ENCODE results near the gene CD27.
"Not testable (repeated sequence)": the region's sequence is repeated elsewhere in the genome, so short reads cannot be mapped to it uniquely, and the experiment has no call there.

CD27 gene

DNA sequence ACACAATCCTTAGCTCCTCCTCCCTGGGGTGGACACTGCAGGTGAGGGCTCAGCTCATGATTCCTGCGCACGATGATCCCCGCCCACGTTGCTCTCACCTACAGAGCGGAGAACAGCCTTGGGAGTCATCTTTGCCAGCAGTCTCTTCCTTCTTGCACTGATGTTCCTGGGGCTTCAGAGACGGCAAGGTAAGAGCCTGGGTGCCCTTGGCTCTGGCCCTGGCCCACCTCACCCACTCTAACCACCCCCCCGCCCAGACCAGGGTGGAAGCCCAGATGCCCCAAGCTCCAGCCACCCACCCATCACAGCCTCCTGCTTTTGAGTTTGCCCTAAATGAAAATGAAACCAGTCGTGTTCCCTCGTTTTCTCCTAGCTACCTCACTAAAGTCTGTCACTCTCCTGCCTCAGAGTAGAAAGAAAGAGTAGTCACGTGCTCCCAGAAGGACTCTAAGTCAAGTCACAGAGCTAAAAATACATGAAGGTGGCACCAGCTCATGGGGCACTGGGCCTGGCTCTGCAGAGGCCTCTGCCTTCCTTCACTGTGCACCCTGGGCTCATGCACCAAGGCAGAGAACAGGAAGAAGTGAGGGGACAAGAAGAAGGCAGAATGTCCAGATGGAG is 16.1 kb downstream of the CD27 start:
- in situ Hi-C loops (cut with MboI; ENCODE audit: low sequenced_read_pairs): loop anchor here (5.0 kb wide), 1 partner anchor 39 kb away; no protein-coding TSS in a partner anchor

DNA sequence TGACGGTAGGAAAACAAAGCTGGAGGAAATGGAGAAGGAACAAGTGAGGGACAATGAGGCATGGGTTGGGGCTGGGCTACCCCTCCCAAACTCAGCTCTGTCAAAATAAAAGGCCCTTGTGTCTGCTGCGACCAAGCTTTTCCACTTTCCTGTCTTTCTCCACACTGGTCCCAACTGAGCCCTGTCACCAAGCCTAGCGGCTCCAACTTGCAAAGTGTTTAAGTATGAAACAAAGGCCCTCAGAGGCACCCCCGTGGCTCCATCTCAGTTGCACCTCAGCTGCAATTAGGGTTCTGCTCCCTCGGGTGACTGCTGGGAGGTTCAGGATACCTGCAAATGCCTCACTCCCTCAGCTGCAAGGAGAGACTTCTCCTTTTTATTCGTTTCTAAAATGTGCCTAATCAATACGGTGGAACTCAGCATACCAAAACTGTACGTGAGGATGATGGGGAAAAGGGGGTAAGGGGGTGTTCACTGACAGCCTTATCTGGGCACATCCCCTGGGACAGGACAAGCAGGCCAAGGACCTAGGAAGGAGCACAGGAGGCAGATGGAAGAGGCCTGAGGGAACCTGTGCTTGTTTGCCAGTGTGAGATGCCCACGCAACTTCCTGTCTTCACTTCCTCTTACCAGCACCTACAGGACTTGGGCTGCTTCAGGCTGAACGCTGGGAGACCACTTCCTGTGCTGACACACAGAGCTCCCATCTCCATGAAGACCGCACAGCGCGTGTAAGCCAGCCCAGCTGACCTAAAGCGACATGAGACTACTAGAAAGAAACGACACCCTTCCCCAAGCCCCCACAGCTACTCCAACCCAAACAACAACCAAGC is 16.9 kb downstream of the CD27 start:
- in situ Hi-C loops (cut with MboI; ENCODE audit: low sequenced_read_pairs): loop anchor here (5.0 kb wide), 1 partner anchor 39 kb away; no protein-coding TSS in a partner anchor

DNA sequence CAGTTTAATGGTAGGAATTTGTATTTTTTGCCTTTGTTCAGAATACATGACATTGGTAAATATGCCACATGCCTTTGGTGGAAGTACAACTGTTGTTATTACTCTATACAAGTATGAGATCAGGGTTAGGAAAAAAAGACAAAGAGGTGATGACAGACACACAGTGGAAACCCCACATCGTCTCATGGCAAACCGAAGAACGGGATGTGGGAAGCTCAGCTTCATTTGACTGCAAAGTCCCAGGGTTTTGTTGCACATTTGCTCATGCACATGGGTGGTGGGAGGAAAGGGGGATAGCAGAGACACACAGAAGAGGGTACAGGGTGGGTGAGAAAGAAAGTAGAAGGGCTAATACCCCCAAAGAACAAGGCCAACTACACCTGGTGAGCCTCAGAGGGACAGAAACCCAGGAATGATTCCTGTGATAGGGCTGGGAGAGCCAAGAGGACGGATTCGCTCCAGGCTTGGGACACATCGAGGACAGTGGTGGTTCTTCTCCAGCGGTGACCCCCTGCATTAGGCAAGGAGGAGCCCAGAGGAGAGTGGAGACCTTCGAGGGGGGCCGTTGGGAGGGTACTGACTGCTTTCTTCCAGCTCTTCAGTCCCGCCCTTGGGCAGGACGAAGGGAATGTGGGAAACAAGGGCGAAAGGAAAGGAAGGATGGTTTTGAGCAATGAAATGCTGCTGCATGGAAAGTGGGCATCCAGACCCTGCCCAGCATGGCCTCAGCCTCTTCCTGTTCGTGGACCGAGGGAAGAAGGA is 17.7 kb downstream of the CD27 start:
- in situ Hi-C loops (cut with MboI; ENCODE audit: low sequenced_read_pairs): loop anchor here (5.0 kb wide), 1 partner anchor 40 kb away; no protein-coding TSS in a partner anchor

DNA sequence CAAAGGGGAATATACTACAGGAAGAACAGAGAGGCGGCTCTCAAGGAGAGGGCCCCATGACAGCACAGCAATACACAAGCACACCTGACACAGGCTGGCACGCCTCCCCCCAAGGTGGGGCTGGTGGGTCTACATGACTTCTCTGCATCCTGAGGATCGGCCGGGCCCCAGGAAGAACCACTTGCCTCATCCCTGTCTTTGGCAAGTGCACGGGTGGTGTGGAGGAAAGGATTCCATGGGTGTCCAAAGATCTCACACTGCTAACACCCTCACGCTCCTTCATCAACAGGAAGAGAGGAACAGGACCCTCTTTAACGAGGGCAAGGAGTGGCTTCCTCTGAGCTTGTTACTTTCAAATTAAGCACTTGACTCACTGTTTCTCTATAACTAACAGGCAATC is 18.5 kb downstream of the CD27 start:
- in situ Hi-C loops (cut with MboI; ENCODE audit: low sequenced_read_pairs): loop anchor here (5.0 kb wide), 1 partner anchor 41 kb away; no protein-coding TSS in a partner anchor

DNA sequence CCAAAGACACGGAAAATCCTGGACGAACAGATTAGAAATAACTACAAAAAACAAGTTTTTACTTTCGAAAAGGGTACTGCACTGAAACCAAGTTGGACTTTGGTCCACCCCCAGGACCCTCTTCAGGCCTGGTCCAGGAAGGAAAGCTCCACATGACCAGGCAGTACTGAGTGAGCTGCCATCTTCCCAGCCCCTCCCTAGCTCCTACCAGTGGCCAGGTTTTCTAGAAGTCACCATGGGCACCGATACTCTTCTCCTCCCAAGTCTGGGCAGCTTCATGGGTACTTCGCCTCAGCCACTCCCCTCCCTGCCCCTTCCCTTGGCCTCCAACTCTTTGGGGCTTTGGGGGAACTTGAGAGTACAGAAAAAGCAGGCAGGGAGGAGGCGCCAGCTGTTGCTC is 19.1 kb downstream of the CD27 start:
- in situ Hi-C loops (cut with MboI; ENCODE audit: low sequenced_read_pairs): loop anchor here (5.0 kb wide), 1 partner anchor 42 kb away; no protein-coding TSS in a partner anchor

DNA sequence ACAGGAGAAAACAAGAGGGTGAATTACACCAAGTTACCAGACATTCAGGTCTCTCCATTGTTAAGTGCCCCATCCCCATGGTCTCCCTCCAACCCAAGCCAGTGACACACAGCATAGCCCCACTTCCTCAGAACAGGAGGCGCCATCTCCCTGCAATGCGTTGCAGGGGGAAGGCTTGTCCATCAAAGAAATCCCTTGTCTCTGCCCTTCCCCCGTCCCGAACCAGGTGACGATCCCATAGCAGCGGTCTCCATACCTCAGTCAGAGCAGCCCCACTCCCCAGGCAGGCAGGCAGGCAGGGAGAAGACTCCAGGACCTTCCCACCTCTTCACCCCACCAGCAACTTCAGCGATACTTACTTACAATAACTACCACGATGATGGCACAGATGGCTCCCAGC is 19.8 kb downstream of the CD27 start:
- in situ Hi-C loops (cut with MboI; ENCODE audit: low sequenced_read_pairs): loop anchor here (5.0 kb wide), 1 partner anchor 42 kb away; no protein-coding TSS in a partner anchor

DNA sequence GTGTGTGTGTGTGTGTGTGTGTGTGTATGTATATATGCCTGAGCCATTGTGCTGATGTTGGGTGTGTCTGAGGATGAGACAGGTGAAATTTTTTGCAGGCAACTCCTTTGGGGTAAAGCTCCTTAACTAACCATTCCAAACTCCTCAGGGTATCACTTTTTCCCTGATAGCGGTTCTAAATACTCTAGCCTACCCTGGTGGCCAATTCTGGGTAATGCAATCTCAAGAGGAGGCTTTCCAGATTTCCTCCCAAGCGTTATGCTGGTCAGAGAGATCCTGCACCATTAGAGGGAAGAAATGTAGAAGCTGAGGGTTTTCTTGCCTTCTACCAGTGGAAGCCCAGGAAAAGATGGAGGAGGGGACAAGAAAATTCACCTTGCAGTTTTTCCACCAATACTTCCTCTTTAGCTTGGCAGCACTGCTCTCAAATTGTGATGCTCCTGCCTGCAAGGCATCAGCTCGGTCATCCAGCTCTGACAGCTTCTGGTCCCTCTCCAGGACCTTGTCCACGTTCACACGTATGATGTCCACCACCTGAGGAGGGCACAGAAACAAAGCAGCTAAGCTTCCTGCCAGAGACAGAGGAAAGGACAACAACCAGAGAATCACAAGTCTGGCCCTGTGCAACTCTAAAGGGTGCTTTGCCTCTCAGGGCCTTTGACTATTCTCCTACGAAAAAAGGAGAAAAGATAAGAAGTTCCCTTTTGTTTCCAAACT is 20.9 kb downstream of the CD27 start:
- in situ Hi-C loops (cut with MboI; ENCODE audit: low sequenced_read_pairs): no loop called here

DNA sequence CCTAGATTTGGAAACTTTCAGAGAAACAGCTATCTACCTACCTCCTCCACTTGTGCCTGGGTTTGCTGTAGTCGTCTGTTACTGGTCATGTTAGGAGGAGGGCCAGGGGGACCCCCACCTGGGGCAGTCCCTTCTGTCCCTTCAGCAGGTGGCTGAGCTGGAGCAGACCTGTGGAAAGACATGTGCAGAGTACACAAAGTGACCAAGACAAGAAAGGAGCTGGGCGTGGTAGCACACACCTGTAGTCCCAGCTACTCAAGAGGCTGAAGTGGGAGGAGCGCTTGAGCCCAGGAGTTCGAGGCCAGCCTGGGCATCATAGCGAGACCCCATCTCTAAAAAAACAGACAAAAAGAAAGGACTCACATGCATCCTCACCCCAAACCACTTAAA is 21.4 kb downstream of the CD27 start:
- in situ Hi-C loops (cut with MboI; ENCODE audit: low sequenced_read_pairs): no loop called here

DNA sequence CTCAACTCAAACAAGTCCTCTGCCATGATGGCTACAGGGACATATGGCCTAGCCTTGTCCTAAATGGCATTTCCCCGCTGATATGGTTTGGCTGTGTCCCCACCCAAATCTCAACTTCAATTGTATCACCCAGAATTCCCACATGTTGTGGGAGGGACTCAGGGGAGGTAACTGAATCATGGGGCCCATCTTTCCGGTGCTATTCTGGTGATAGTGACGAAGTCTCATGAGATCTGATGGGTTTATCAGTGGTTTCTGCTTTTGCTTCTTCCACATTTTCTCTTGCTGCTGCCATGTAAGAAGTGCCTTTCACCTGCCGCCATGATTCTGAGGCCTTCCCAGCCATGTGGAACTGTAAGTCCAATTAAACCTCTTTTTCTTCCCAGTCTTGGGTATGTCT is 22.0 kb downstream of the CD27 start:
- in situ Hi-C loops (cut with MboI; ENCODE audit: low sequenced_read_pairs): not testable (repeated sequence)

DNA sequence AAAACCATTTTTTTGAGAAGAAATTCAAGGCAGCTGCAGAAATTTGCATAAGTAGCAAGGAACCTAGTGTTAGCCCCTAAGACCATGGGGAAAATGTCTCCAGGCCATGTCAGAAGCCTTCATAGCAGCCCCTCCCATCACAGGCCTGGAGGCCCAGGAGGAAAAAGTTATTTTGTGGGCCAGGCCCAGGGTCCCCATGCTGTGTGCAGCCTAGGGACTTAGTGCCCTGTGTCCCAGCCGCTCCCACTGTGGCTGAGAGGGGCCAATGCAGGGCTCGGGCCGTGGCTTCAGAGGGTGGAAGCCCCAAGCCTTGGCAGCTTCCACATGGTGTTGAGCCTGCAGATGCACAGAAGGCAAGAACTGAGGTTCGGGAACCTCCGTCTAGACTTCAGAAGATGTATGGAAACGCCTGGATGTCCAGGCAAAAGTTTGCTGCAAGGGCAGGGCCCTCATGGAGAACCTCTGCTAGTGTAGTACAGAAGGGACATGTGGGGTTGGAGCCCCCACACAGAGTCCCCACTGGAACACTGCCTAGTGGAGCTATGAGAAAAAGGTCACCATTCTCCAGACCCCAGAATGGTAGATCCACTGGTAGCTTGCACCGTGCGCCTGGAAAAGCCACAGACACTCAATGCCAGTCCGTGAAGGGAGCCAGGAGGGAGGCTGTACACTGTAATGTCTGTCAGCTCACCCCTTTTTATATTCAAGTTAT is 23.0 kb downstream of the CD27 start:
- in situ Hi-C loops (cut with MboI; ENCODE audit: low sequenced_read_pairs): not testable (repeated sequence)

DNA sequence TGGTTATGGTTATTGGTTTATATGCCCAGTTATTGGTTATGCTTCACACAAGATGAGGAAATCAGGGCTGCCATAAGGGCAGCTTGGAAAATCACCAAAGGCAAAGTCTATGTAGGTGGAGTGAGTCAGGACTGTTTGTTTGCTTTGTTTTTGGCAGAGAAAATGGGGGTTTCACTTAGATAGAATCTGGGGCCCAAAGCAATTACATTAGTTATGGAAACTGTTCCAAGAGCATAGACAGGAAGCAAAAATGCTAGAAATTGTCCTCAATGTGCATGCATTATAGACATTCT is 23.5 kb downstream of the CD27 start:
- in situ Hi-C loops (cut with MboI; ENCODE audit: low sequenced_read_pairs): no loop called here

DNA sequence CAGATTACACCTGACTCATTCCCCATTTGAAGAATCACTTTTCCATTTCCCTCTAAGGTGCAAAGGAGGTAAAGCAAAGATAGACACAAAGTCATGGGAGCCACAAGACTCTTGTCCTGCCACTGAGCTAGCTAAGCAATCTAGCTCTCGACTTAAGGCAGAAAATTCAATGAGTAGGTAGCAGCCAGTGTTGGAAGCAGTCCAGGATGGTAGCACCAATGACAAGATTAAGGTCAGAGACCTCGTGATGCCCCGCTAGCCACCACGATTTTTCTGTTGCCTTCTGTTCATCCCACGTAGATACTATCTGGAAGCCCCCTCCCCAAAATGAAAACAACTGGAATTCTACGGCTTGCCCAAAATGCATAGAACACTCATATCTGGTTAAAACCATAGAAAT is 24.3 kb downstream of the CD27 start:
- in situ Hi-C loops (cut with MboI; ENCODE audit: low sequenced_read_pairs): no loop called here

DNA sequence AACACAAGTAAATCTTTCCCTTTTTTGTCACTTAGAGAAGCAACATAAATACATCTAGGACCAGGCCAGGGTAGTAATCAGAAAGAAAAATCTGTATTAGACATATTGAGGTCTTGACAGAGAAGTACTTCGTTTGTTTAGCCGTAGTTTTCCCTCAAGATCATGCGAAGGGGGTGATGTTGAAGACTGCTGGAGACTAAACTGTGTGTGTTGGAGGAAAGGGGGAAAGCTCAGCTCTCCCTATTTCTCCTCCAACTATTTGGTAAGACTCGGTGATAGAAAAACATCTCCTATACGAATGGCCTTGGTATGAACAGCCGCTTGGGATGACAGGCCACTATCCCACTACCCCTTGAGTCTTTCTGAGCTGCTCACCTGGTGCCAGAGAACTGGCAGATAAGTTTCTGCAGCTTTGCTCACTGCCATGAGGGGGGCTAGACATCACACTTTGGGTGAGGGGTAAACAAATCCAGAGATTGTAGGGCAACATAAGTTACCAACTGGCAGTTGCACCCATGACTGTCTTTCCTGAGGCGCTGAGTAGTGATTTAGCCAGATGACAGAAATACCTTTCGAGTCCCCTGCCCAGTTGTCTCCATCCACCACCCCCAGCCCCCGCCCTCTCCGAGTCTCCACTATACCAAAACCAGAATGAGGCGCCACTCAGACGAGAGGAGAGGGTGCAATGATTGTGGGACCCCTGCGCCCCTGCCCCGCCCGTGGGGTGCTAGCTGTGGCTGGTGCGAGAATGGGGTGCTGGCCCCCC is 25.0 kb downstream of the CD27 start:
- in situ Hi-C loops (cut with MboI; ENCODE audit: low sequenced_read_pairs): no loop called here

DNA sequence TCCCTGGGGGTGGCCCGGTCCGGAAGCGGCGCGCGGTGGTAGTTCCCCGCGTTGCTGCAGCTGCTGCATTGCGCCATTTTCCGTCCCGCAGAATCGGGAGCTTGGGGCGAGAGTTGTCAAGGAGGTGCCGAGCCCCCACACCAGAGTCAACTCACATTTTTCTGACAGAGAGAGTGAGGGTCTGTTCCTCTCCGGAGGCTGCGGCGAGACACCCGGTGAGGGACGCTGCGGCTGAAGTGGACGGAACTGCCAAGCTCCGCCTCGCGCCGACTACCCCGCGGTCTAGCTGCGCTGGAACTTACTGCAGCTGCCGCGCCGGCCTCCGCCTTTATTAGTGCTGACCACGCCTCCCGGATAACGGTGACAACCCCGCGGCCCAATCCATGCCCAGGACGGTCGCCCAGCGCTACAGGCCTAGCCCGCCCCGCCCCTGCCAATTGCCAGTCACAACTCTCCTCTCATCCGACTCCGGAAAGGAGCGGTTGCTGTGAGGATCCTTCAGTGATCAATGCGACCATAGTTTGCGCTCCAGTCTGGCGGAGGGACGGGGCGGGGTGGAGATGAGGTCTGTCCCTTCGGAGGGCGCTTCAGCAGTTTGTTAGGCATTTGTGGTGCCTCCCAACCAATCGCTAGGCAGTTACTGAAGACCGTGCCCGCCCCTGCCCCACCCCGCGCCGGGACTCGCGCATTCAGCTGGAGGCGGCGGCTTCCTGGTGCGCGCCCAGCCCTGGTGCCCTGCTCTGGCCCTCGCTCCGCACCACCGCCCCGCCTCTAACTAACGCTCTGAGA is 25.8 kb downstream of the CD27 start, which contains the start of gene VAMP1:
Gene VAMP1, minus strand, starts transcription at position 303 of the 789 bp plus-strand sequence. Its CDS starts 146 bp downstream, at position 157.
- in situ Hi-C loops (cut with MboI; ENCODE audit: low sequenced_read_pairs): no loop called here

DNA sequence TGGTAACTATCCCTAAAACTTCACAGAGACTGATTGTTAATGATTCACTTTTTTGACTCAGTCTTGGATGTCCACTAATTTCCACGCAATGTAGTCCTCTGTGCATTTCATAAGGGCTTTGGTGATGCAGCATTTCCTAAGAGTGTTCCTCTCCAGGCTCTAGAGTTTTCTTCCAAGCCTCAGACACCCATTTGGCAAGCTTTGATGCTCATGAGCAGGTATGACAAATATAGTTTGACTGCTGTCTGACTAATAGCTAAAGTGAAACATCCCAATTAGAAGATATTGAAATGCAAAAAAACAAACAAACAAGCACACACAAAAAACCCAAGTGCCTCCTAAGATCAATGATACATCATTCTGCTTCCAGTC is 27.2 kb downstream of the CD27 start:
- in situ Hi-C loops (cut with MboI; ENCODE audit: low sequenced_read_pairs): no loop called here

DNA sequence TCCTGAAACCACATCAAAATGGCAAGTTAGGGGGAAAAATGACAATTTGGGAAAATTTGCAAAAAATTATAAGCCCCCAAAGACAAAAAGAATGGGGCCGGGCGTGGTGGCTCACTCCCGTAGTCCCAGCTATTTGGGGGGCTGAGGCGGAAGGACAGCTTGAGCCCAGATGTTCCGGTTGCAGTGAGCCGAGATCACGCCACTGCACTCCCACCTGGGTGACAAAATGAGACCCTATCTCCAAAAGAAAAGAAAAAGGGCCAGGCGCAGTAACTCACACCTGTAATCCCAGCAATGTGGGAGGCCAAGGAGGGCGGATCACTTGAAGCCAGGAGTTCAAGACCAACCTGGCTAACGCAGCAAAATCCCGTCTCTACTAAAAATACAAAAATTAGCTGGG is 27.7 kb downstream of the CD27 start:
- in situ Hi-C loops (cut with MboI; ENCODE audit: low sequenced_read_pairs): no loop called here

DNA sequence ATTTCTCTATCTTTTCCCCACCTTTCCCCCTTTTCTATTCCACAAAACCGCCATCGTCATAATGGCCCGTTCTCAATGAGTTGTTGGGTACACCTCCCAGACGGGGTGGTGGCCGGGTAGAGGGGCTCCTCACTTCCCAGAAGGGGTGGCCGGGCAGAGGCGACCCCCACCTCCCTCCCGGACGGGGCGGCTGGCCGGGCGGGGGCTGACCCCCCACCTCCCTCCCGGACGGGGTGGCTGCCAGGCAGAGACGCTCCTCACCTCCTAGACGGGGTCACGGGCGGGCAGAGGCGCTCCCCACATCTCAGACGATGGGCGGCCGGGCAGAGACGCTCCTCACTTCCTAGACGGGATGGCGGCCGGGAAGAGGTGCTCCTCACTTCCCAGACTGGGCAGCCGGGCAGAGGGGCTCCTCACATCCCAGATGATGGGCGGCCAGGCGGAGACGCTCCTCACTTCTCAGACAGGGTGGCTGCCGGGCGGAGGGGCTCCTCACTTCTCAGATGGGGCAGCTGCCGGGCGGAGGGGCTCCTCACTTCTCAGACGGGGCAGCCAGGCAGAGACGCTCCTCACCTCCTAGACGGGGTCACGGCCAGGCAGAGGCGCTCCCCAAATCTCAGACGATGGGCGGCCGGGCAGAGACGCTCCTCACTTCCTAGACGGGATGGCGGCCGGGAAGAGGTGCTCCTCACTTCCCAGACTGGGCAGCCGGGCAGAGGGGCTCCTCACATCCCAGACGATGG is 30.6 kb downstream of the CD27 start:
- in situ Hi-C loops (cut with MboI; ENCODE audit: low sequenced_read_pairs): not testable (repeated sequence)

DNA sequence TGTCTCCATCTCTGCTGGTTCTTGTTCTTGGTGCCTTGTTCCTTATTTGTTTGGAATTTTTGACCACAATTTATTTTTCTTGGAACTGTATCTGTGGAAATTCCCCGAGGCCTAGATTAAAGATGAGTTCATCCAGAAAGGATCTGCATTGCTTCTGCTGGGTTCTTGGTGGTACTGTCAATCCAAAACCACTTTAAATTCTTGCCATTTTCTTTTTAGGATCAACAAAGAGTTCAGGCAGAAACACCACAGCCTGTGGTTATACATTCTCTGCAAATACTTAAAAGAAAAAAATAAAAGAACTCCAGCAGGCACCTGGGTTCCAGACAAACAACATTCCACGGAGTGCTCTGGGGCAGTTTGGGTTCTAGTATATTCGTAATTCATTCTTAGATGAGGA is 31.7 kb downstream of the CD27 start:
- in situ Hi-C loops (cut with MboI; ENCODE audit: low sequenced_read_pairs): no loop called here
